ENCODE data around the gene NADSYN1. TPM values are rescaled to one million over a fixed set of nuclear protein-coding genes. Genes with fewer than 3 reads are reported as not detected.

NADSYN1 gene
- total RNA-seq, 4 donors from 2014 or later, result 42.9 to 78.2 (median 64.1) TPM

GRCh38 chr11:71490044-71490730 lies 37.2 kb downstream of the NADSYN1 start:
- TF ChIP-seq CTCF (IDR thresholded peaks at IDR 0.05), result no peak
- ATAC-seq (ENCODE audit: low FRiP score) (no peak), DNase-seq (ENCODE audit: low spot score) (no peak)

DNA sequence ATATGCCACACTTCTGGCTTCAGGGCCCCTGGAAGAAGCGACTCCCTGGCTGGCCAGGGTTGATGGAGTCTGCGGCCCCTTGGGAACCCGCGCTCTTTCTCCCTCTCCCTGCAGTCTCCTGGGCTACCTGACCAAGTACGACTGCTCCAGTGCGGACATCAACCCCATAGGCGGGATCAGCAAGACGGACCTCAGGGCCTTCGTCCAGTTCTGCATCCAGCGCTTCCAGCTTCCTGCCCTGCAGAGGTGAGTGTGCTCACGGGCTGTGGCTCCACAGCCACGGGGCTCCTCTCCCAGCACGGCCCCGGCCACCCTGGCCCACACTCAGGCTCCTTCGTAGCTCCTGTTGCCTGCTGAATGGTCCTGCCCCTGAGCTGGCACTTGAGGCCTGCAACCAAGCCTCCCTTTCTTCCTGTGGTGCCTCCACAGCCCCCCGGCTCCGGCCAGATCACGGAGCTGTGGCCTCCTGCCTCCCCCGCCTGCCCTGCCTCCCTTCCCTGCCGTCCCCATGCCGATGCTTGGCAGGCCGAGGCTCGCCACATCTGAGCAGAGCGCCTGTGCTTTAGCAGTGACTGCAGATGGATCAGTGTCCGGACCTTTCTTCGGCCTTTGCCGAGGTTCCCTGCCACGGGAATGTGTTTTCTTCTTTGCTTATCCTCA lies 37.9 kb downstream of the NADSYN1 start:
- ATAC-seq (ENCODE audit: low FRiP score) (no peak), DNase-seq (ENCODE audit: low spot score) (no peak)
- TF ChIP-seq CTCF (IDR thresholded peaks at IDR 0.05), result no peak

GRCh38 chr11:71491531-71491930 lies 38.5 kb downstream of the NADSYN1 start:
- DNase-seq (ENCODE audit: low spot score) (no peak), ATAC-seq (ENCODE audit: low FRiP score) (no peak)
- TF ChIP-seq CTCF (IDR thresholded peaks at IDR 0.05), result no peak

- TF ChIP-seq CTCF (IDR thresholded peaks at IDR 0.05), result no peak
- ATAC-seq (ENCODE audit: low FRiP score) (no peak), DNase-seq (ENCODE audit: low spot score) (no peak)
Observed at GRCh38 chr11:71491940-71492339, 38.9 kb downstream of the NADSYN1 start.

- no peak for DNase-seq (ENCODE audit: low spot score)
- ATAC-seq (ENCODE audit: low FRiP score), result no peak
- TF ChIP-seq CTCF (IDR thresholded peaks at IDR 0.05), result no peak
Observed at GRCh38 chr11:71495286-71496230, 42.6 kb downstream of the NADSYN1 start.

DNA sequence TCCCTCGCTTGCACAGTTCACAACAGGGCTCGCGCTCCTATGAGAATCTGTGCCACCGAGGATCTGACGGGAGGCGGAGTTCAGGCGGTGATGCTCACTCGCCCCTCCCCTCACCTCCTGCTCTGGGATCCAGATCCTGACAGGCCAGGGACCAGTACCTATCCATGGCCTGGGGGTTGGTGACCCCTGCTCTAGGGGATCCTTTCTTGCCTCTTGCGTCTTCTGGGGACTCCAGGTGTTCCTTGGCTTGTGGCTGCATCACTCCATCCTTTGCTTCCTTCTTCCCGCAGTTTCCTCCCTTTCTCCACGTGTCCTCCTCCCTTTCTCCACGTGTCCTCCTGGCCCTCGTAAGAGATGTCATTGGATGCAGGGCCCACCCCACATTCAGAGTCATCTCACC lies 43.4 kb downstream of the NADSYN1 start:
- no peak for TF ChIP-seq CTCF (IDR thresholded peaks at IDR 0.05)
- DNase-seq (ENCODE audit: low spot score) (no peak), ATAC-seq (ENCODE audit: low FRiP score) (no peak)
